Fibroblast of skin of back (primary cell): Measurements from ENCODE around the gene AKR1D1.
"Not testable (repeated sequence)": the region's sequence is repeated elsewhere in the genome, so short reads cannot be mapped to it uniquely, and the experiment has no call there.

Experiments
- DNase-seq: peaks from one replicate; pipeline ENCODE4 v3.0.0-alpha.2; 2013

AKR1D1 gene

GRCh38 chr7:138125119-138125518 is 48.9 kb downstream of the AKR1D1 start:
- peak; percentile 2 for DNase-seq

GRCh38 chr7:138125598-138126111 is 49.4 kb downstream of the AKR1D1 start:
- peak; percentile 25 for DNase-seq

- DNase-seq = no peak
These were observed 50.7 kb downstream of the AKR1D1 start for GRCh38 chr7:138126928-138127327.

GRCh38 chr7:138127996-138128395 is 51.7 kb downstream of the AKR1D1 start:
- no peak for DNase-seq

- DNase-seq = no peak
These were observed 53.4 kb downstream of the AKR1D1 start for GRCh38 chr7:138129551-138130165.

GRCh38 chr7:138137423-138138171 is 61.3 kb downstream of the AKR1D1 start:
- DNase-seq = no peak

- DNase-seq = no peak
These were observed 62.0 kb downstream of the AKR1D1 start for GRCh38 chr7:138138244-138138643.

- DNase-seq = no peak
These were observed 66.4 kb downstream of the AKR1D1 start for GRCh38 chr7:138142583-138143201.

GRCh38 chr7:138144958-138145357 is 68.7 kb downstream of the AKR1D1 start:
- DNase-seq = no peak

GRCh38 chr7:138146221-138146620 is 70.0 kb downstream of the AKR1D1 start:
- not testable (repeated sequence) for DNase-seq

GRCh38 chr7:138146757-138147734 is 70.8 kb downstream of the AKR1D1 start:
- DNase-seq = not testable (repeated sequence)

GRCh38 chr7:138151731-138152577 is 75.7 kb downstream of the AKR1D1 start:
- DNase-seq = no peak

GRCh38 chr7:138154661-138155060 is 78.4 kb downstream of the AKR1D1 start:
- no peak for DNase-seq

GRCh38 chr7:138157702-138158101 is 81.4 kb downstream of the AKR1D1 start:
- no peak for DNase-seq

- no peak for DNase-seq
These were observed 82.7 kb downstream of the AKR1D1 start for GRCh38 chr7:138158739-138159528.

- peak; percentile 72 for DNase-seq
These were observed 85.4 kb downstream of the AKR1D1 start for GRCh38 chr7:138161600-138162081.

- DNase-seq = no peak
These were observed 86.0 kb downstream of the AKR1D1 start for GRCh38 chr7:138162236-138162635.

- no peak for DNase-seq
These were observed 87.5 kb downstream of the AKR1D1 start for GRCh38 chr7:138163800-138164199.

GRCh38 chr7:138164804-138165203 is 88.5 kb downstream of the AKR1D1 start:
- DNase-seq = no peak

GRCh38 chr7:138166681-138167080 is 90.4 kb downstream of the AKR1D1 start:
- no peak for DNase-seq
